Ascending aorta (tissue), 2 donors: ENCODE measurements around the gene C6orf89. TPM values are rescaled to one million over a fixed set of nuclear protein-coding genes. Genes with fewer than 3 reads are reported as not detected.
A peak's percentile ranks its signal among the peaks of the same experiment; 100 is the strongest.

Experiments used
- DNase-seq, 2 donors: peaks; one replicate each; pipeline ENCODE4 v3.0.0-alpha.2; 2019; ENCODE audit warnings: low spot score in 2 of 2
- H3K27ac ChIP-seq, 2 donors: fragments of 200-600 bp; sonication (generic); one replicate each; pipeline ENCODE4 v1.5.1; 2016 to 2017; ENCODE audit warnings: mild to moderate bottlenecking in 1 of 2
- H3K27me3 ChIP-seq: fragments of 200-600 bp; sonication (generic); one replicate; pipeline ENCODE4 v1.5.1; 2017
- H3K36me3 ChIP-seq, 2 donors: fragments of 200-600 bp; sonication (generic); one replicate each; pipeline ENCODE4 v1.5.1; 2016
- H3K4me1 ChIP-seq, 2 donors: fragments of 200-600 bp; sonication (generic); one replicate each; pipeline ENCODE4 v1.5.1; 2016 to 2017; ENCODE audit warnings: mild to moderate bottlenecking in 1 of 2
- H3K4me3 ChIP-seq, 2 donors: fragments of 200-600 bp; sonication (generic); one replicate each; pipeline ENCODE4 v1.5.1; 2016 to 2017; ENCODE audit warnings: mild to moderate bottlenecking in 1 of 2
- H3K9me3 ChIP-seq, 2 donors: fragments of 200-600 bp; sonication (generic); one replicate each; pipeline ENCODE4 v1.5.1; 2016
- intact Hi-C: fragments of 100-400 bp; cut with DNase I; formaldehyde crosslinking; loops from one replicate; pipeline ENCODE4 v1.15.1; 2023
- total RNA-seq: library from RNA; depleted of rRNA; stranded (reverse); fragments of >200 nt; gene quantifications from one replicate; pipeline ENCODE4 v1.1.0, GENCODE V29; 2016
- TF ChIP-seq, protein P1 (sequence below), 3 experiments: fragments of 200-600 bp in 2 of 3; fragments of 450-650 bp in 1 of 3; sonication (generic) in 2 of 3; IDR thresholded peaks; one replicate each; pipeline ENCODE4 v1.5.1; 2016 to 2019; ENCODE audit warnings: antibody characterized with exemption in 3 of 3, mild to moderate bottlenecking in 1 of 3, moderate library complexity in 1 of 3

Gene C6orf89
- total RNA-seq, 1 donor from 2014 or later, result 21.6 TPM

DNA sequence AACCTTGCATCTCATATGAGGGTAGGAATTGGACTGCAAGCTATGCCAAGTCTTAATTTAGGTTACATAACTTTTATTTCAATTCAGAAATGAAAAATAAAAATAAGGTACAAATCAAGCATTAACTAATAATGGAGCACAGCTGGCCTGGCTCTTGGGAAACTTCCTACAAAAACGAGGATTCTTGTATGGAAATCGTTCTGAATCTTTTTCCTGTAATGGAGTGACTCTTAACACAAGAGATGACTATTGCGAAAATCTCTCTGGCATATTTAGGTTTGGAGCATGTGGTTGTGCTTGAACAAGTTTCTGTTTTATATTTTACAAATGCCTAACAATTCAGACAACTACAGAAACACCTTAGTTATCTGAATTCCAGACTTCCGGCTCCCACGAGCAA lies 34.8 kb downstream of the C6orf89 start:
- Histone ChIP-seq H3K36me3 (peaks cover 38 to 52% of the 10 kb centered on the region in 2 donors), H3K27ac (peak overlapping the region in 1 of 2 donors; percentile 42), H3K4me1 (peaks cover 6 to 33% of the 10 kb centered on the region in 2 donors), H3K9me3 (no peaks in the 10 kb centered on the region), H3K4me3 (no peak overlapping the region), H3K27me3 (no peaks in the 10 kb centered on the region)
- no peak for DNase-seq
- intact Hi-C loops, result no loop called here
- TF ChIP-seq, protein P1, sequence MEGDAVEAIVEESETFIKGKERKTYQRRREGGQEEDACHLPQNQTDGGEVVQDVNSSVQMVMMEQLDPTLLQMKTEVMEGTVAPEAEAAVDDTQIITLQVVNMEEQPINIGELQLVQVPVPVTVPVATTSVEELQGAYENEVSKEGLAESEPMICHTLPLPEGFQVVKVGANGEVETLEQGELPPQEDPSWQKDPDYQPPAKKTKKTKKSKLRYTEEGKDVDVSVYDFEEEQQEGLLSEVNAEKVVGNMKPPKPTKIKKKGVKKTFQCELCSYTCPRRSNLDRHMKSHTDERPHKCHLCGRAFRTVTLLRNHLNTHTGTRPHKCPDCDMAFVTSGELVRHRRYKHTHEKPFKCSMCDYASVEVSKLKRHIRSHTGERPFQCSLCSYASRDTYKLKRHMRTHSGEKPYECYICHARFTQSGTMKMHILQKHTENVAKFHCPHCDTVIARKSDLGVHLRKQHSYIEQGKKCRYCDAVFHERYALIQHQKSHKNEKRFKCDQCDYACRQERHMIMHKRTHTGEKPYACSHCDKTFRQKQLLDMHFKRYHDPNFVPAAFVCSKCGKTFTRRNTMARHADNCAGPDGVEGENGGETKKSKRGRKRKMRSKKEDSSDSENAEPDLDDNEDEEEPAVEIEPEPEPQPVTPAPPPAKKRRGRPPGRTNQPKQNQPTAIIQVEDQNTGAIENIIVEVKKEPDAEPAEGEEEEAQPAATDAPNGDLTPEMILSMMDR (IDR thresholded peaks at IDR 0.05), result no peak

- no peaks in the 10 kb centered on the region for H3K9me3 ChIP-seq
- H3K27ac ChIP-seq, result no peak overlapping the region
- no peak overlapping the region for H3K4me3 ChIP-seq
- TF ChIP-seq, protein P1 (IDR thresholded peaks at IDR 0.05), result no peak
- no peaks in the 10 kb centered on the region for H3K27me3 ChIP-seq
- peaks cover 0 to 7% of the 10 kb centered on the region in 2 donors for H3K4me1 ChIP-seq
- peaks cover 36 to 45% of the 10 kb centered on the region in 2 donors for H3K36me3 ChIP-seq
- no peak for DNase-seq
- intact Hi-C loops, result no loop called here
These were observed 38.4 kb downstream of the C6orf89 start for GRCh38 chr6:36924131-36924530.

- TF ChIP-seq, protein P1 (IDR thresholded peaks at IDR 0.05), result no peak
- no peak overlapping the region for H3K27ac ChIP-seq
- H3K9me3 ChIP-seq, result no peaks in the 10 kb centered on the region
- H3K27me3 ChIP-seq, result no peaks in the 10 kb centered on the region
- H3K36me3 ChIP-seq, result peaks cover 32 to 43% of the 10 kb centered on the region in 2 donors
- H3K4me1 ChIP-seq, result peaks cover 0 to 4% of the 10 kb centered on the region in 2 donors
- DNase-seq, result no peak
- no peak overlapping the region for H3K4me3 ChIP-seq
- intact Hi-C loops, result no loop called here
These were observed 39.1 kb downstream of the C6orf89 start for GRCh38 chr6:36924778-36925374.

GRCh38 chr6:36925809-36926208 lies 40.1 kb downstream of the C6orf89 start:
- H3K36me3 ChIP-seq, result peaks cover 23 to 37% of the 10 kb centered on the region in 2 donors
- H3K27ac ChIP-seq, result no peak overlapping the region
- TF ChIP-seq, protein P1 (IDR thresholded peaks at IDR 0.05), result no peak
- no peak for DNase-seq
- peaks cover 0 to 4% of the 10 kb centered on the region in 2 donors for H3K4me1 ChIP-seq
- H3K27me3 ChIP-seq, result no peaks in the 10 kb centered on the region
- H3K4me3 ChIP-seq, result no peak overlapping the region
- H3K9me3 ChIP-seq, result no peaks in the 10 kb centered on the region
- intact Hi-C loops, result no loop called here

- H3K27ac ChIP-seq, result peak overlapping the region in 1 of 2 donors; percentile 22
- TF ChIP-seq, protein P1 (IDR thresholded peaks at IDR 0.05), result no peak
- H3K9me3 ChIP-seq, result no peaks in the 10 kb centered on the region
- intact Hi-C loops, result no loop called here
- no peak for DNase-seq
- H3K4me3 ChIP-seq, result no peak overlapping the region
- H3K36me3 ChIP-seq, result peaks cover 21 to 27% of the 10 kb centered on the region in 2 donors
- H3K4me1 ChIP-seq, result peaks cover 0 to 4% of the 10 kb centered on the region in 2 donors
- no peaks in the 10 kb centered on the region for H3K27me3 ChIP-seq
These were observed 41.2 kb downstream of the C6orf89 start for GRCh38 chr6:36926708-36927513.
